D341Med (cell line): Measurements from ENCODE around the gene HES1.
"Not testable (repeated sequence)": the region's sequence is repeated elsewhere in the genome, so short reads cannot be mapped to it uniquely, and the experiment has no call there.

Source experiments
- DNase-seq: peaks from one replicate; pipeline ENCODE4 v3.0.0; 2012; ENCODE audit warnings: low spot score

Gene HES1

DNA sequence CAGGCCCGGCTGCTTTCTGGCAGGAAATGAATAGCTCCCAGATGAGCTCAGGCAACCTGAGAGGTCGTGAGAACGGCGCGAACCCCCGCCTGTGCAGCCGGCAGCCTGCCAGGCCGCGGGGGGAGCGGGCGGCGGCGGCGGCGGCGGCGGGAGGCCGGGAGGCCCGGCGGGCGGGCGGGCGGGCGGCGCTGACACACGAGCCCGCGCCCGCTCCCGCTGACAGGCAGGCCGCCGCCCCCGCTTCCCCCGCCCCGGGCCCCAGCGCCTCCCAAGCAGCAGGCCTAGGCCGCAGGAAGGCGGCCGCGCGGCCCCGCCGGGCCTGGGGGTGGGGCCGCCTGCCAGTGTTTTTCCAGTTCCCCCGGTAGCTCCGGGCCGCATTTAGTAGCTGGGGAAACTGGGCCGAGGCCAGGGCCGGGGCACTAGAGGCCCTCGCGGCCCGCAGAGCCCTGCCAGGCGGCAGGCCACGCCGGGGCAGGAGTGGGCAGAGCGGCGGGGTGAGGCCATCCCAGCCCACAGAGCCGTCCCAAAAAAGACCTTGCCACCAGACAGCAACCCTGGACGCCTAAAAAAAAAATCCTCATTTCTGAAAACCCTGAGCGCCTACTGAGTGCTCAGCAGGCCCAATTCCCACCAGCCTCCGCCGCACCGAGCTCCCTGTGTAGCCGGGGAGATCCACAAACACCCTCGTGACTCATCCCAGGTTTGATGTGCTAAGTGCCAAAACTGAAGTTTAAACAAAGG, 5.6 kb downstream of the HES1 start:
- peak; percentile 67 for DNase-seq

GRCh38 chr3:194142156-194142910, 6.4 kb downstream of the HES1 start:
- DNase-seq = no peak

- DNase-seq = no peak
These were observed 9.8 kb downstream of the HES1 start for GRCh38 chr3:194145702-194146101.

- DNase-seq = no peak
These were observed 11.7 kb downstream of the HES1 start for GRCh38 chr3:194147679-194148078.

DNA sequence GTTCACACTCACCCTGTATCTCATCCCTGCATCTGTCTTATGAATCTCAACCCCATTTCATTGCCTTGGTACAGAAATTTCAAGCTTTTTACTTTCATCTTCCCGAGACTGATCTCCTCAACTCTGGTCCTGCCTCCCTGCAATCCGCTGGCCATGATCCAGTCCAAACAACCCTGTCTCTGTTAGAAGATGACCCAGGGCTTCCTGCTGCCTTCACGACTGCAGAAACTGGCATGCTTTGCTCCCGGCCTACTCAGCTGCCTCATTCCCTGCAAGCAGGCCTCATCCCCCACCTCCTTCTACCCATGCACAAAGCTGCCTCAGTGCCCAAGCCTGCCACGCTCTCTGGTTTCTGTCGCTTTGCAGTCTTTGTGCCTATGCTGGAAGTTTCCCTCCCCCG, 12.4 kb downstream of the HES1 start:
- no peak for DNase-seq

DNA sequence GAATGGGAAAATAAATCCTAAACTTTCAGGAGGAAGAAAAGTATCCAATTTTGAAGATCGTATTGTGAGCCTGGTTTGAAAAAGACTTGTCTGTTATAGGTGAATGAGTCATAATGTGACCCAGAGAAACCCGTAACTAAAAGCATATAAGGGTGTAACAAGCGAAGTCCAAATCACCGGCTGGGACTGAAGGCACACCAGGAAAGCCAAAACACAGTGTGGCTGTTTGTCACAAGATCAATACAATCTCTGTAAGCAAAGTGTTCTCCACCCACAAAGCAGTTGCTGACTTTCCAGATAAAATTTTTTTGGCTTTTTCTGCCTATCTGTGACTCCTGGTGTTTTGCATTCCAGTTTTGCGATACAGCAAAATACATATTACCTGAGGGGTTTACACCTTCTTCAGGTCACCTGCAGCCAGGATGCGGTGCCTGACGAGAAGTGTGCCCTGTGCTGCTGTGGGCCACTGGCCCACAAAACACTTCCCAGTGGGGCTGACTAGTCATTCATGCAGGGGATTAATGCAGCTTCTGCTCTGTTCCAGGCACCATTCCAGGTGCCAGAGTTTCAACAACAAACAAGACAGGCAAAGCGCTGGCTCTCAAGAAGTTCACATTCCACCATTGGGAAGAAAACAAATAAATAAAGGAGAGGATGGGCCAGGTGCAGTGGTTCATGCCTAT, 14.4 kb downstream of the HES1 start:
- no peak for DNase-seq

- not testable (repeated sequence) for DNase-seq
These were observed 15.0 kb downstream of the HES1 start for GRCh38 chr3:194150935-194151302.

- DNase-seq = no peak
These were observed 18.4 kb downstream of the HES1 start for GRCh38 chr3:194154346-194154745.

- DNase-seq = no peak
These were observed 20.1 kb downstream of the HES1 start for GRCh38 chr3:194156095-194156494.

DNA sequence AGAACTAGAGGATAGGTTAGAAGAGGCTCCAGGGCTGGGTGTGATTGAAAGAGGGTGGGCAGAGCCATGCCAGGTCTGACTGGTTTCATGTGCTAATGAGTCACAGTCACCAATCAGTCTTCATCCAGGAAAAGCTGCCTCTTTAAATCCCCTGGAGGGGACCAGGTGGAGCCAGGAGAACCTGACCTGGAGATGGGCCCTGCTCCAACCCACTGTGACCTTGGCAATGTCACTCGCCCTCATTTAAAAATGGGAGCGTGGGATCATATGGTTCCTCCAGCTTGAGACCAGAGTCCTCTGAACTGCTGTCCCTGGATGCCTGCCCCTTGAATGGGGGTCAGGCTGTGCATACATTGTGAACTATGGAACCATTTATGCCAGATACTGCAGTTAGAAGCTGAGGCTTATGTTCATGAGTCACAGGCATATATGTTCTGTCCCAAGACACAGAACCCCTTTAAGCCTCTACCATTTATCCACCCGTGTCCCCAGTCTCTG, 23.0 kb downstream of the HES1 start:
- no peak for DNase-seq

DNA sequence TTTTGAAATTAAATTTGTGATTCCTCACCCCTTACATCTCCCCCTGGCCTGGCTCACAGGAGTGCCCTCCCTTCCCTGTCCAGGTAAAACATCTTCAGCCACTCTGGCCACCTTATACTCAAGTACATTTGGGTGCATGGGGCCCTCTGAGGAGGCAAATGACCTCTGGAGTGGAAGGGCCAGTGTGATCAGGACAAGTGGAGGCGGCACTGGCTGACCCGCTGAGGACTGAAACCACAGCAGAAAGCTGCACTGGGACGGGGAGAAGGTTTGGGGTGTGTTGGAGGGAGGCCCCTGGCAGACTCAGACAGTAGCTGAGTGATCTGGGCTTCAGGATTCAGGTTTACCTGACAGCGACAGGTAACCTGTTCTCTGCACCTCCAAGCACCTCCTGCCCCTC, 24.2 kb downstream of the HES1 start:
- DNase-seq = no peak

GRCh38 chr3:194161131-194162045, 25.4 kb downstream of the HES1 start:
- no peak for DNase-seq

DNA sequence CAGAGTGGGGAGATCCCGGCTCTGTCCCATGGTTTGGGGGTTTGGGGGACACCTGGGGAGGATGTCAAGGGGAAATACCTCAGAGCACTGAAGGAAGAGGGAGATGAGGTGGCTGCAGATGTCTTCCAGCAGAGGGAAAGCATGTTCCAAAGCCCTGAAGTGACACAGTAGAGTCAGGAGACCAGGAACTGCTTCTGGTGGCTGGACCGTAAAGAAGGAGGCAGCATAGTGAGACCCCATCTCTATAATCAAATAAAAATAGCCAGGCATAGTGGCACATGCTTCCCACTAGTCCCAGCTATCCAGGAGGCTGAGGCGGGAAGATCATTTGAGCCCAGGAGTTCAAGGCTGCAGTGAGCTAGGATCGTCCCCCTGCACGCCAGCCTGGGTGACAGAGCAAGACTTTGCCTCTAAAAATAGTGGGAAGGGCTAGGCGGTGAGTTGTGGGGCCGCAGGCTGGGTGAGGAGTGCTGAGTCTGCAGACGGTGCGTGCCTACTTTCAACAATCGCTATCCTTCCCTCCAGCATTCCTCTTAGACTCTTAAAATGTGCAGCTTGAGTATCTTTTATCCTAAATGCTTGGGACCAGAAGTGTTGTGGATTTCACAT, 26.2 kb downstream of the HES1 start:
- no peak for DNase-seq

GRCh38 chr3:194162817-194163584, 27.1 kb downstream of the HES1 start:
- no peak for DNase-seq

DNA sequence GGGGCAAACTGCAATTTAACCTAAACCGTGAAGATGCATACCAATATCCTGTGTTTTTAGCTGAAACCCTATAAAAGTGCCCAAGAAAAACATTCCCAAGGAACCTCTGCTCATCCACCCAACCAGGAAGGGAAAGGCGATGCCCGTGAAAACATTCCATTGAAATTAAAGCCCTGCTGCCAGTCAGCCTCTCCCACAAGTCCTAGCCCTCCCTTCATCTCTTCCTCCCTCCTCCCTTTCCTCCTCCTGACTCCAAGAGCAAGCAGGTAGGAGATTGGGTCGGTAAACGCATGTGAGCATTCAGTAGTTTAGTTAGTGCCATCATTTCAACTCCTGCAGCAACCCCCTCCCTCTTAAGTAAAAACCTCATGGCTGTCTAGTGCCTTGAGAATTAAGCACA, 27.7 kb downstream of the HES1 start:
- no peak for DNase-seq

DNA sequence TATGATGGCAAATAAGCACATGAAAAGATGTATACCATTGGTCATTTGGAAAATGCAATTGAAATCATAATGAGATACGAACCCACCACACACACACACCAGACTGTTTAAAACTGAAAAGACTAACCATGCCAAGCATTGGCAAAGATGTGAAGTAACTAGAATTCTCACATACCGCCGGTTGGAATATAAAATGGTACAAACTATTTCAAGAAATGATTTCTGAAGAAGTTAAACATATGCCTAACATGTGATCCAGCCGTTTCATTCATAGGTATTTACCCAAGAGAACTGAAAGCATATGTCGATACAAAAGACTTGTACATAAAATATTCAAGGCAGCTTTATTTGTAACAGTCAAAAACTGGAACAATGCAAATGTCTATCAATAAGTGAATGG, 28.9 kb downstream of the HES1 start:
- no peak for DNase-seq

DNA sequence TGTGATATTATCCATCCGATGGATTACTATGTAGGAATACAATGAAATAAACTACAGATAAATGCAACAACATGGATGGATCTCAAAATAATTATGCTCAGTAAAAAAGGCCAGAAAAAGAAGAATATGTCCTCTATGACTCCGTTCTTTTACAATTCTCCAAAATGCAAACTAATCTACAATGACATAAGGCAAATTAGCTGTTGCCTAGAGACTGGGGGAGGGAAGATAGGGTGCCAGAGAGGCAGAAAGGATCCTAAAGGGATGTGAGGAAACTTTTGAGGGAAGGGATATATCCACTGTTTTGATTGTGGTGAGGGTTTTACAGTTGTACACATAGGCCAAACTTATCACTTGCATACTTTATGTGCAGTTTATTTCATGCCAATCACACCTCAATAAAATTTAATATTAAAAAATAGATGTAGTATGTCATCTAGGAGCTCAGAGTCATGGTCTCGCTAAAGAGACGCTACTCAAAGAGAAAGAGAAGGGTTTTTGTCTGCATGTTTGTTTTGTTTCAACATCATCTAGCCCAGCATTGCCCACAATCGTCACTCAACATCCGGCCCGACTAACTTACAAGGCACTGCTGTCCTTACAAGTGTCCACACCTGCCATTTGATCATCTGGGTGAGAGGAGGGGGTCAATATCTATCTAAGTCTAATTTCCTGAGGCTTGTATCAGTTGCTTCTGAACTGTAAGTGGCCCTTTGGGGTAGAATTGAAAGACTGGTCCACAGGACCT, 29.5 kb downstream of the HES1 start:
- no peak for DNase-seq

GRCh38 chr3:194166682-194167479, 30.9 kb downstream of the HES1 start:
- DNase-seq = no peak
